H1 (cell line): Measurements from ENCODE around the gene HTR3D. TPM values are rescaled to one million over a fixed set of nuclear protein-coding genes. Genes with fewer than 3 reads are reported as not detected.

Source experiments
- CTCF ChIA-PET: fragments of 300-600 bp; sonication (Branson Sonifier 250); formaldehyde crosslinking; loops from one replicate; lab custom pipeline; 2021; ENCODE audit not compliant: partially characterized antibody; lab: Charles Lee
- POLR2A ChIA-PET: fragments of 300-600 bp; sonication (Branson Sonifier 250); formaldehyde crosslinking; loops from one replicate; lab custom pipeline; 2021; ENCODE audit warnings: inconsistent platforms; ENCODE audit not compliant: partially characterized antibody; lab: Charles Lee
- DNase-seq, 2 experiments: peaks; one replicate each; pipeline versions ENCODE4 v3.0.0 to v3.0.0-alpha.2; 2010 to 2022; ENCODE audit warnings: low spot score in 2 of 2, low read depth in 1 of 2, mixed read lengths in 1 of 2
- FAIRE-seq: peaks from 2 replicates; lab custom pipeline; 2011; peaks lifted over from hg19 to GRCh38; lab: Jason Lieb, UNC
- H2AFZ ChIP-seq: 2 replicates; pipeline ENCODE4 v1.8.1; 2012; ENCODE audit warnings: low read length, inconsistent platforms
- H2AK5ac ChIP-seq: 2 replicates; pipeline ENCODE4 v1.6.1; 2013; ENCODE audit warnings: low read depth, low read length
- H2BK120ac ChIP-seq: replicated peaks from 2 replicates; pipeline ENCODE3; 2013; ENCODE audit warnings: low read depth, low read length, inconsistent platforms
- H2BK12ac ChIP-seq: 2 replicates; pipeline ENCODE4 v1.6.1; 2013; ENCODE audit warnings: low read depth, low read length
- H2BK15ac ChIP-seq: 2 replicates; pipeline ENCODE4 v1.6.1; 2013; ENCODE audit warnings: low read length
- H2BK20ac ChIP-seq: 2 replicates; pipeline ENCODE4 v1.6.1; 2013; ENCODE audit warnings: low read length
- H2BK5ac ChIP-seq: 2 replicates; pipeline ENCODE4 v1.6.1; 2013; ENCODE audit warnings: low read depth, low read length
- H3K14ac ChIP-seq: 2 replicates; pipeline ENCODE4 v1.6.1; 2013; ENCODE audit warnings: inconsistent platforms; ENCODE audit not compliant: insufficient read length
- H3K18ac ChIP-seq: 2 replicates; pipeline ENCODE4 v1.6.1; 2013; ENCODE audit warnings: low read length; ENCODE audit errors: extremely low read depth
- H3K23ac ChIP-seq: 2 replicates; pipeline ENCODE4 v1.6.1; 2013; ENCODE audit warnings: inconsistent platforms; ENCODE audit not compliant: insufficient read length
- H3K23me2 ChIP-seq: 2 replicates; pipeline ENCODE4 v1.6.1; 2013; ENCODE audit warnings: low read depth, low read length
- H3K27ac ChIP-seq: 2 replicates; pipeline ENCODE4 v1.6.1; 2011; ENCODE audit warnings: low read depth, low read length, inconsistent platforms
- H3K27me3 ChIP-seq, 4 experiments: replicated peaks in 1 of 4; 1 replicate in 1 of 4; 2 replicates in 3 of 4; pipeline versions ENCODE4 v1.6.1 to v1.8.1; 2011 to 2013; ENCODE audit warnings: low read length in 3 of 4, mild to moderate bottlenecking in 3 of 4, inconsistent platforms in 2 of 4, mixed read lengths in 2 of 4, moderate library complexity in 1 of 4; ENCODE audit not compliant: control insufficient read depth in 3 of 4, insufficient read depth in 3 of 4; ENCODE audit errors: extremely low read depth in 1 of 4
- H3K36me3 ChIP-seq, 4 experiments: 2 replicates each; pipeline versions ENCODE4 v1.6.1 to v1.8.1; 2011 to 2013; ENCODE audit warnings: mild to moderate bottlenecking in 4 of 4, low read length in 3 of 4, moderate library complexity in 2 of 4, control low read depth in 1 of 4, inconsistent platforms in 1 of 4; ENCODE audit not compliant: insufficient read depth in 4 of 4, control insufficient read depth in 2 of 4
- H3K4ac ChIP-seq: replicated peaks from 2 replicates; pipeline ENCODE3; 2013; ENCODE audit warnings: low read length, low read depth, mixed read lengths, inconsistent platforms; ENCODE audit not compliant: insufficient read length
- H3K4me1 ChIP-seq, 4 experiments: replicated peaks in 1 of 4; 1 replicate in 1 of 4; 2 replicates in 3 of 4; pipeline versions ENCODE4 v1.6.1 to v1.8.1; 2011 to 2013; ENCODE audit warnings: low read length in 3 of 4, inconsistent platforms in 2 of 4, mixed read lengths in 1 of 4; ENCODE audit not compliant: insufficient read depth in 4 of 4, control insufficient read depth in 3 of 4
- H3K4me2 ChIP-seq, 2 experiments: 2 replicates each; pipeline versions ENCODE4 v1.6.1 to v1.8.1; 2011 to 2013; ENCODE audit warnings: low read depth in 2 of 2, low read length in 2 of 2, control low read depth in 1 of 2, inconsistent platforms in 1 of 2, mild to moderate bottlenecking in 1 of 2; ENCODE audit not compliant: insufficient read depth in 1 of 2
- H3K4me3 ChIP-seq, 4 experiments: fragments of 200-600, 300-600 bp in 1 of 4; sonication (generic), shearing (Covaris generic), sonication (Bioruptor Twin) in 1 of 4; 2 replicates each; pipeline versions ENCODE4 v1.5.1 to v1.8.1; 2011 to 2016; ENCODE audit warnings: low read length in 4 of 4, low read depth in 3 of 4, control low read depth in 2 of 4, inconsistent platforms in 2 of 4, mild to moderate bottlenecking in 2 of 4, mixed read lengths in 1 of 4, moderate library complexity in 1 of 4; ENCODE audit not compliant: insufficient read depth in 2 of 4; ENCODE audit errors: extremely low read depth in 1 of 4
- H3K56ac ChIP-seq: replicated peaks from 2 replicates; pipeline ENCODE3; 2013; ENCODE audit warnings: low read depth, mild to moderate bottlenecking, mixed read lengths, low read length, inconsistent platforms; ENCODE audit not compliant: insufficient read length
- H3K79me1 ChIP-seq: 2 replicates; pipeline ENCODE4 v1.6.1; 2013; ENCODE audit warnings: low read depth, low read length, control low read depth
- H3K79me2 ChIP-seq, 2 experiments: 2 replicates each; pipeline versions ENCODE4 v1.6.1 to v1.8.1; 2012 to 2013; ENCODE audit warnings: low read length in 2 of 2, mild to moderate bottlenecking in 2 of 2, inconsistent platforms in 1 of 2; ENCODE audit not compliant: insufficient read depth in 2 of 2, control insufficient read depth in 1 of 2
- H3K9ac ChIP-seq, 4 experiments: replicated peaks in 1 of 4; 1 replicate in 1 of 4; 2 replicates in 3 of 4; pipeline versions ENCODE4 v1.6.1 to v1.8.1; 2011 to 2013; ENCODE audit warnings: low read depth in 3 of 4, low read length in 3 of 4, control low read depth in 2 of 4, mild to moderate bottlenecking in 2 of 4, moderate library complexity in 2 of 4, inconsistent platforms in 1 of 4; ENCODE audit errors: extremely low read depth in 1 of 4
- H3K9me3 ChIP-seq, 2 experiments: 2 replicates each; pipeline versions ENCODE4 v1.6.1 to v1.8.1; 2012 to 2013; ENCODE audit warnings: mild to moderate bottlenecking in 2 of 2, moderate library complexity in 2 of 2, control low read depth in 1 of 2, inconsistent platforms in 1 of 2, low read depth in 1 of 2, low read length in 1 of 2, mixed read lengths in 1 of 2; ENCODE audit not compliant: insufficient read depth in 2 of 2
- H4K20me1 ChIP-seq, 2 experiments: replicated peaks in 1 of 2; 2 replicates each; pipeline versions ENCODE3 to v1.8.1; 2011 to 2013; ENCODE audit warnings: inconsistent platforms in 2 of 2, low read length in 2 of 2, mild to moderate bottlenecking in 1 of 2; ENCODE audit not compliant: insufficient read depth in 2 of 2, control insufficient read depth in 1 of 2
- H4K5ac ChIP-seq: 2 replicates; pipeline ENCODE4 v1.6.1; 2013; ENCODE audit warnings: low read length, low read depth, mixed read lengths, inconsistent platforms; ENCODE audit not compliant: insufficient read length
- H4K8ac ChIP-seq: 2 replicates; pipeline ENCODE4 v1.8.0; 2013; ENCODE audit warnings: mild to moderate bottlenecking, moderate library complexity, low read length, inconsistent platforms; ENCODE audit not compliant: insufficient read depth; ENCODE audit errors: extremely low read depth
- H4K91ac ChIP-seq: replicated peaks from 2 replicates; pipeline ENCODE3; 2013; ENCODE audit warnings: low read length, mixed read lengths, inconsistent platforms; ENCODE audit not compliant: insufficient read length
- RBBP5 ChIP-seq: IDR thresholded peaks from 2 replicates; pipeline ENCODE4 v1.7.1; 2012; ENCODE audit warnings: low read depth, mild to moderate bottlenecking, inconsistent platforms, low read length, moderate library complexity, borderline replicate concordance
- WGBS, 2 experiments: shearing (Covaris generic) in 1 of 2; methylation state at CpG; one replicate each; pipeline versions ENCODE4 v1.1.6 to v1.1.7; 2013 to 2015; ENCODE audit warnings: low lambda C conversion rate in 2 of 2, mixed read lengths in 2 of 2, inconsistent platforms in 1 of 2, low coverage in 1 of 2, missing lambda C conversion rate in 1 of 2; ENCODE audit not compliant: insufficient replicate concordance in 2 of 2, insufficient coverage in 1 of 2, insufficient read length in 1 of 2; ENCODE audit errors: extremely low coverage in 1 of 2, missing lambda C conversion rate in 1 of 2; 5-methylcytosine and 5-hydroxymethylcytosine counted together
- polyA plus RNA-seq, 7 experiments: library from polyadenylated mRNA; depleted of rRNA in 3 of 7; stranded (reverse) in 5 of 7; unstranded in 2 of 7; fragments of >200 nt in 5 of 7; fragments of 200-250 nt in 2 of 7; gene quantifications; 1 replicate in 5 of 7; 2 replicates in 1 of 7; 4 replicates in 1 of 7; pipeline versions ENCODE4 v1.2.1 to v1.2.3, GENCODE V29; 2011 to 2013; ENCODE audit warnings: missing spikeins in 2 of 7, mixed read lengths in 2 of 7
- total RNA-seq: library from RNA; stranded (reverse); fragmentation: NEBNext Ultra II Directional; extraction: Animal tissue kit (Norgen Biotek cat#: 25700); gene quantifications from 2 replicates; pipeline ENCODE4 v1.2.1, GENCODE V29; 2021

The HTR3D gene
- total and polyA plus RNA-seq, 2 of the 8 experiments (the other 6 are each of a cell fraction or from before 2014, with no cell fraction given): not detected

- FAIRE-seq: no peak
- no peak overlapping the region for H2BK12ac ChIP-seq
- no peak overlapping the region for H4K5ac ChIP-seq
- no peak for DNase-seq
- H3K79me1 ChIP-seq: no peaks in the 10 kb centered on the region; the same call in 1 of the 2 replicates
- no peak overlapping the region for H2BK5ac ChIP-seq
- no peak overlapping the region for H2BK15ac ChIP-seq
- ChIA-PET CTCF (interaction anchor here (3.1 kb wide), 1 partner anchor 116 kb away, joined by 14 read pairs; no protein-coding TSS in a partner anchor), POLR2A (no interaction called here)
- H2AFZ ChIP-seq: no peak overlapping the region
- no peak overlapping the region for H3K9ac ChIP-seq
- peak overlapping the region; percentile 25 for H3K56ac ChIP-seq
- no peak overlapping the region for H2BK120ac ChIP-seq
- H3K23ac ChIP-seq: no peak overlapping the region
- H4K20me1 ChIP-seq: peaks cover 2 to 3% of the 10 kb centered on the region in 2 experiments
- no peak overlapping the region for H3K4me2 ChIP-seq
- H3K14ac ChIP-seq: no peak overlapping the region
- peaks cover 0 to 22% of the 10 kb centered on the region in 2 experiments; a peak in 2 of 4 replicates for H3K79me2 ChIP-seq
- no peak overlapping the region for H3K27ac ChIP-seq
- peaks cover 3% of the 10 kb centered on the region; the same call in 1 of the 2 replicates for H3K23me2 ChIP-seq
- no peak overlapping the region for H2AK5ac ChIP-seq
- peaks cover 0 to 23% (median 7%) of the 10 kb centered on the region in 4 experiments; a peak in 5 of 8 replicates for H3K36me3 ChIP-seq
- 78% methylated on average over 6 of the region's 6 CpGs; no CpG with 5 or more reads in 1 of the 2 experiments for WGBS, 2 experiments
- no peak overlapping the region for H4K8ac ChIP-seq
- no peak overlapping the region for H2BK20ac ChIP-seq
- H3K27me3 ChIP-seq: no peaks in the 10 kb centered on the region
- H3K9me3 ChIP-seq: no peaks in the 10 kb centered on the region
- H4K91ac ChIP-seq: no peak overlapping the region
- H3K4ac ChIP-seq: no peak overlapping the region
- H3K4me1 ChIP-seq: peaks cover 2 to 9% (median 7%) of the 10 kb centered on the region in 4 experiments; a peak in 3 of 7 replicates
- no peak overlapping the region for H3K4me3 ChIP-seq
- H3K18ac ChIP-seq: no peak overlapping the region
- TF ChIP-seq RBBP5: no peak
These were observed 19.3 kb upstream of the HTR3D start for GRCh38 chr3:184011937-184012889.
